RPMI7951 (cell line): Measurements from ENCODE around the gene STRN3. TPM values are rescaled to one million over a fixed set of nuclear protein-coding genes. Genes with fewer than 3 reads are reported as not detected.

Experiments used
- DNase-seq: peaks from one replicate; pipeline ENCODE4 v3.0.0-alpha.2; 2012; ENCODE audit warnings: low read depth
- total RNA-seq: library from RNA; depleted of rRNA; stranded (reverse); fragments of >200 nt; shearing (Covaris generic); gene quantifications from 2 replicates; pipeline ENCODE4 v1.2.3, GENCODE V29; 2014; rRNA removed

The STRN3 gene
- total RNA-seq, 1 experiment from 2014 or later = 28.0 TPM

- DNase-seq = no peak
Observed at GRCh38 chr14:30873308-30874119, 152.7 kb downstream of the STRN3 start.

DNA sequence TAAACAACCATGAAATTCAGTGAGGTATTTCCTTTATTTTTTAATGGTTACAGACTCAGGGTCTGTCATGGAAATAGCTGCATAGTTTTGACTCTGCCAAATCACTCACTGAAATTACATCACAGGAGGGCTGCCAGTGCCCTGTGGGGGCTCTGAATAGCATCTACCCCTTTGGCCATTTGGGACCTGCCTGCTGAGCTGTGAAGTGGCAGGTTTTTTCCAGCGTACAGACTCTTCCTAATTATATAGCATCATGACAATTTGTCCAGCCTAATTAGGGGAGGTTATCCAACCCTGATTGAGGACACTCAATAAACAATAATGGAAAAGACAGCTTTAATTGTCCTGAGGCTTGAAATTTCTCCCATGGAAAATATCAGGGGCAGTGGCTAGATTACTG is 153.6 kb downstream of the STRN3 start:
- no peak for DNase-seq

- no peak for DNase-seq
Observed at GRCh38 chr14:30869551-30870155, 156.5 kb downstream of the STRN3 start.

DNA sequence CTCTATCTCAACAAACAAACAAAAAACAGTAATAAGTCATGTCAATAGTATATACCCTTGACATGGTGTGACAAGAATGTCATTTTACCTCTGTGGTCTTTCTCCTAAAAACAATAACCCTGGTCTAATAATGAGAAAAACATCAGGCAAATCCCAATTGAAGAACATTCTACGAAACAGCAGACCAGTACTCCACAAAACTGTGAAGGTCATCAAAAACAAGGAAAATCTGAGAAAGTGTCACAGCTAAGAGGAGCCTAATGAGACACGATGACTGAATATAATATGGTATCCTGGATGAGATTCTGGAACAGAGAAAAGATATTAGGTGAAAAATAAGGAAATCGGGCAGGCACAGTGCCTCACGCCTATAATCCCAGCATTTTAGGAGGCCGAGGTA is 157.4 kb downstream of the STRN3 start:
- no peak for DNase-seq

DNA sequence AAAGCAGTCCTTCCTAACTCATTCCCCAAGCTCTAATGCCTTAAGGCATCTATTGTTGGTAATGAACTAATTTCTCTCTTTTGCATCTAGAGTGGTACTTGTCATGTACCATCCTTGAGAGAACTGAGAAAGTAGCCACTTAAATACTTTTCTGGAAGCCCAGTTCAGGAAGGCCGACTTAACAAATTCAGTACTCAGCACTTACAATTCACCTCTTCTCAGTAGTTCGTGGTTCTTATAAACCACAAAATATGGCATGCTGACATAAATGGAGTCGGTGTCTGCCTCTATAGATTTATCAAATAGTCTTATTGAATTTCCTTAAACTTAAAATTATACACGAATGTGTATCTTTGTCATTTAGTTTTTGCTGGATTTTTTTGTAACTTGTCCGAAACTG is 161.2 kb downstream of the STRN3 start:
- DNase-seq = no peak

- DNase-seq = no peak
Observed at GRCh38 chr14:30861200-30861599, 165.0 kb downstream of the STRN3 start.

DNA sequence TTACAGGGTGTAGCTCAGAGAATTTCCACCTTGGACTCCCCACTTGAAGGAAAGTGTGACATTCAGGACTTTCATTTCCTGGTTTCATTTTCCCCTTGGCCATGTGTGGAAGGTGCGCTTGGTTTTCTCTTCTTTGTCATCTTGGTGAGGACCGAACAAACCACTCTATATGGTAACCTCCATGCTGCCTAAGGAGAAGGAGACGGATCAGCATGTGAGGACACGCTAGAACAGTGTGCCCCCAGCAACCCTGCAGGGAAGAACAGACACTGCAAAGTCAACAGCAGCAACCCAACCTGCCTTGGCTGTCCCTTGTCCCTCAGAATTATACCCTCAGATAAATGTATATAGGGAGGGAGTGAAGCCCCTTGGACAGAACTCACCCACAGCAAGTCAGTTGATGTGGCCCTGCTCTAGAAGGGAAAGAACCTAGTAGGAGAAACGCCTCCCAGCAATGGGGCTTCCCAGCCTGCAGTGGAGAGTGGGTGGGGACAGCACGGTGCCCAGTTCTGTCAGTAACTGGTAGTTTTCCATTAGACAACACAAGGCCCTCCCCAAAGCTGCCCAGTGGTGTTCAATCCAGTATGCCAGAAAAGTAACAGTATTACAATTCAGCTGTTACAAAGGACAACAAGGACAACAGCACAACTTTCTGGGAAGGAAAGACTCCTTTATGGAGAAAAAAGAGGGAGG is 170.7 kb downstream of the STRN3 start:
- DNase-seq = peak; percentile 3

- DNase-seq = no peak
Observed at GRCh38 chr14:30854492-30854891, 171.7 kb downstream of the STRN3 start.

DNA sequence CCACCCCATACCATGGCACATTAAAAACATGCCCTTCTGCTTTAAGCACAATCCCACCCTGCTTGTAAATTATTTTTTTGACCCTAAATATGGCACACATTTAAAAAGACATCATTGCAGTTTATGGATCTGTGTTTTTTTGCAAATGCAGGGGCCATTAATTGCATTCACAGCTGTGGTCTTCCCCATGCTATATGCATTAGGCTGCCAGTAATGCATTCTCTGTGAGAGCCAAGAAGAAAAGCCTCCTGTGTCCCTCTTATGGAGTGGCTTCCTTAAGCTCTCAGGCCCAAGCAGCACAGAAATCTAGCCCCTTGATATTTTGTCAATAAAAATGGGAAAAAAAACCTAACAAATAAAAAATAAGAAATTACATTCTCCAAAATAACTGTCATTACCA is 172.2 kb downstream of the STRN3 start:
- DNase-seq = no peak

- DNase-seq = no peak
Observed at GRCh38 chr14:30849983-30850382, 176.2 kb downstream of the STRN3 start.

DNA sequence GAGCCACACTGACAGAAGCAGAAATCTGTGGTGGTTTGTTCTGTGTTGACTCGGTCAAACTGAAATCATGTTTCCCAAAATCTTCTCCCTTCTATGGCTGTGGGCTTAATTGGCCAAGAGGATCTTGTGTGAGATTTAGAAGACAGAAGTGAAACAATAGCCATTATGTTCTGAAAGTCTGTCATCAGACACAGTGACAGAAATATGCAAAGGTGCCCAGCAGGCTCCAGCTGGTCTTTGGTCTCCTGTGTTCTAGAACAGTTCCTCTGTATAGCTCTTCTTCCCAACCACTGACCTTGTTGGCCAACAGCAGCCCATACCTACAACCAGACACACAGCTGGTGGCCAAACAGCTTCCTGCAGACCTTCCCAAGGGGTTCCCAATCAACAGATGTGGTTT is 176.8 kb downstream of the STRN3 start:
- no peak for DNase-seq

- DNase-seq = no peak
Observed at GRCh38 chr14:30848449-30849240, 177.5 kb downstream of the STRN3 start.

Other genes with a start within 250 kb of the STRN3 start
- 0.12 TPM in 1 of 2 replicates, not detected in the other for gene COCH, start 151.8 kb downstream of the STRN3 start, total RNA-seq
- 3.4 and 8.8 TPM in 2 replicates for gene AP4S1, start 730 bp downstream of the STRN3 start, total RNA-seq
- gene HECTD1, start 181.4 kb upstream of the STRN3 start, total RNA-seq = 79.9 and 80.0 TPM in 2 replicates